ENCODE data around the gene C1QTNF1. TPM values are rescaled to one million over a fixed set of nuclear protein-coding genes. Genes with fewer than 3 reads are reported as not detected.

C1QTNF1 gene
- total RNA-seq, 2 donors from 2014 or later: 10.4 to 12.1 TPM

DNA sequence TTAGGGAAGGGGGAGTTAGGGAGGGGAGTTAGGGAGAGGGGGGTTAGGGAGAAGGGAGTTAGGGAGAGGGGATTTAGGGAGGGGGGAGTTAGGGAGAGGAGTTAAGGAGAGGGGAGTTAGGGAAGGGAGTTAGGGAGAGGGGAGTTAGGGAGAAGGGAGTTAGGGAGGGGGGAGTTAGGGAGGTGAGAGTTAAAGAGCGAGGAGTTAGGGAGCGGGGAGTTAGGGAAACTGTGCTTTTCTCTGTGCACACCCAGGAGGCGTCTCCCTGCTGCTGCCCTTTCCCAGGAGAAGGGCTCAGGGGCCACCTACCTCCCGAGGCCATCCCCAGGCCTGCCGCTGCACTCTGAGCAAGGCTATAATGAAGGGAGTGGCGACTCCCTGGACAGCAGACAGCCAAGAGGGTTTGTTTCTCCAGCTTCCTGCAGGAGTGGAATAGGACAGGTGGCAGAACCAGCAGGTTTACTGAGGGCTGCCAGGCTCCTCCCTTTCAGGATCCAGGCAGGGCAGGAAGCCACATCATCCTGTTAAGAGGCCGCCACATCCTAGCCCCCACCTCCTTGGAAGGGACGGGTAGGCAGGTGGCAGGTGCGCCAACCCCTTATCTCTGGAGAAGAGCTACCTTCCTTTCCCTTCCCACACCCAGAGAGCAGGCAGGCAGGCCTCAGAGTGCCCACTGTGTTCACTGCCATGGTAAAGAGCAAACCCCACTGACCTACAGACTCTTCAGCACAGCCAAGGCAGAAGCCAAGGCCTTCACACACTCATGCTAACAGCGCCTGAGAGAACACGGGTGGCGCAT lies 18.7 kb upstream of the C1QTNF1 start:
- Histone ChIP-seq H3K4me3 (peak overlapping the region; percentile 16), H3K9ac (ENCODE audit: low read depth in 2 of 2, low read length in 2 of 2) (peak overlapping the region in 1 of 2 donors; percentile 80)

GRCh38 chr17:79006046-79006445 lies 17.9 kb upstream of the C1QTNF1 start:
- peak overlapping the region; percentile 92 for H3K27ac ChIP-seq
- peaks cover 32% of the 10 kb centered on the region for H3K4me1 ChIP-seq
- TF ChIP-seq, protein P1, sequence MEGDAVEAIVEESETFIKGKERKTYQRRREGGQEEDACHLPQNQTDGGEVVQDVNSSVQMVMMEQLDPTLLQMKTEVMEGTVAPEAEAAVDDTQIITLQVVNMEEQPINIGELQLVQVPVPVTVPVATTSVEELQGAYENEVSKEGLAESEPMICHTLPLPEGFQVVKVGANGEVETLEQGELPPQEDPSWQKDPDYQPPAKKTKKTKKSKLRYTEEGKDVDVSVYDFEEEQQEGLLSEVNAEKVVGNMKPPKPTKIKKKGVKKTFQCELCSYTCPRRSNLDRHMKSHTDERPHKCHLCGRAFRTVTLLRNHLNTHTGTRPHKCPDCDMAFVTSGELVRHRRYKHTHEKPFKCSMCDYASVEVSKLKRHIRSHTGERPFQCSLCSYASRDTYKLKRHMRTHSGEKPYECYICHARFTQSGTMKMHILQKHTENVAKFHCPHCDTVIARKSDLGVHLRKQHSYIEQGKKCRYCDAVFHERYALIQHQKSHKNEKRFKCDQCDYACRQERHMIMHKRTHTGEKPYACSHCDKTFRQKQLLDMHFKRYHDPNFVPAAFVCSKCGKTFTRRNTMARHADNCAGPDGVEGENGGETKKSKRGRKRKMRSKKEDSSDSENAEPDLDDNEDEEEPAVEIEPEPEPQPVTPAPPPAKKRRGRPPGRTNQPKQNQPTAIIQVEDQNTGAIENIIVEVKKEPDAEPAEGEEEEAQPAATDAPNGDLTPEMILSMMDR (IDR thresholded peaks at IDR 0.05): no peak
- peak; percentile 70 for DNase-seq
- no peaks in the 10 kb centered on the region for H3K9me3 ChIP-seq
- intact Hi-C loops (cut with DNase I): no loop called here
- H3K36me3 ChIP-seq: no peaks in the 10 kb centered on the region
- no peaks in the 10 kb centered on the region for H3K27me3 ChIP-seq
- H3K9ac ChIP-seq (ENCODE audit: low read depth in 2 of 2, low read length in 2 of 2): peak overlapping the region in 1 of 2 donors; percentile 80
- H3K4me3 ChIP-seq: peak overlapping the region; percentile 3

More for the DNA sequence above, 18.7 kb upstream of the C1QTNF1 start:
- Histone ChIP-seq H3K27ac (peak overlapping the region; percentile 92), H3K4me1 (peaks cover 39% of the 10 kb centered on the region), H3K9me3 (no peaks in the 10 kb centered on the region), H3K27me3 (no peaks in the 10 kb centered on the region), H3K36me3 (no peaks in the 10 kb centered on the region)
- TF ChIP-seq, protein P1 (IDR thresholded peaks at IDR 0.05): no peak
- peak; percentile 92 for DNase-seq
- intact Hi-C loops (cut with DNase I): no loop called here

DNA sequence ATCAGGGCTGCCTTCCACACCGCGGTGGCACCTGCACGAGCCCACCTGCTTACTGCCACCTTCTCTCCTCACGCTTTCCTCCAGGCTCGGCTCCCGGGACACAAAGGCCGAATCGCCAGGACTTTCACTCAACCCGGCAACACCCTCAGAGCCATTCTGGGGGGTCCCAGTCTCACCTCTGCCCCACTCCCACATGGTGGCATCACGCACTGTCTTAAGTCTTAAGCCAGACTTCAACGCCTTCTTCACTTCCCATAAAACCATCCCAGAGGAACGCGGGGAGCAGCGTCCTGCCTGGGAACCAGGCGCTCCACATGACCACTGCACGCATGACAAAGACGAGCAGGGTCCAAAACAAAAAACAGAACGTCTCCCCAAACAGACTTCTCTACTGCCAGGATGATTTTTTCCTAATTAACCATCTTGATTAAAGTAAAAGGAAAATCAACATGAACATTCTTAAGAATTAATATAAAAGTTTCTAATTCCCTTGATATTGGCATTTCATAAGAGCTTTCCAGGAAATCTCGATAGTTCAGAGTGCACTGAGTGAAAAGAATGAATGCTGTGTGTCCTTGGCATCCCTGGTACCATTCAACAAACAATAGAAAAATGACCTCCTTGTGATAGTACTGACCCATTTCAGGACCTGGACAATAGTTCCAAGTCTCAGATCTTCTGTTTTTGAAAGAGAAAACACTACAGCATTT lies 17.0 kb upstream of the C1QTNF1 start:
- intact Hi-C loops (cut with DNase I): no loop called here
- H3K4me3 ChIP-seq: peak overlapping the region; percentile 61
- no peak for DNase-seq
- peak overlapping the region; percentile 33 to 99 for H3K9ac ChIP-seq (ENCODE audit: low read depth in 2 of 2, low read length in 2 of 2)
- peaks cover 27% of the 10 kb centered on the region for H3K4me1 ChIP-seq
- TF ChIP-seq, protein P1 (IDR thresholded peaks at IDR 0.05): no peak
- H3K27me3 ChIP-seq: no peaks in the 10 kb centered on the region
- H3K27ac ChIP-seq: peak overlapping the region; percentile 92
- H3K9me3 ChIP-seq: no peaks in the 10 kb centered on the region
- H3K36me3 ChIP-seq: no peaks in the 10 kb centered on the region

GRCh38 chr17:79007504-79008381 lies 16.2 kb upstream of the C1QTNF1 start:
- H3K27me3 ChIP-seq: no peaks in the 10 kb centered on the region
- H3K4me1 ChIP-seq: peaks cover 27% of the 10 kb centered on the region
- intact Hi-C loops (cut with DNase I): no loop called here
- H3K9ac ChIP-seq (ENCODE audit: low read depth in 2 of 2, low read length in 2 of 2): peak overlapping the region; percentile 97 to 99
- no peaks in the 10 kb centered on the region for H3K36me3 ChIP-seq
- TF ChIP-seq, protein P1 (IDR thresholded peaks at IDR 0.05): no peak
- DNase-seq: peak; percentile 79
- peak overlapping the region; percentile 92 for H3K27ac ChIP-seq
- H3K9me3 ChIP-seq: no peaks in the 10 kb centered on the region
- H3K4me3 ChIP-seq: peak overlapping the region; percentile 61
